OCI-LY3 (cell line): Measurements from ENCODE around the gene SYPL1.

ENCODE experiments used
- H2AFZ ChIP-seq: fragments of 200-600, 300-600 bp; shearing (Covaris generic); 2 replicates; pipeline ENCODE4 v1.6.0; 2014; ENCODE audit warnings: antibody characterized with exemption, low read depth, low read length
- H3K27ac ChIP-seq: fragments of 200-600, 300-600 bp; sonication (generic); 2 replicates; pipeline ENCODE4 v1.5.1; 2014; ENCODE audit warnings: mild to moderate bottlenecking, low read length, moderate library complexity, mixed read lengths
- H3K27me3 ChIP-seq: fragments of 200-600, 300-600 bp; sonication (generic); 2 replicates; pipeline ENCODE4 v1.6.1; 2014; ENCODE audit warnings: low read depth, low read length, mixed read lengths
- H3K36me3 ChIP-seq: fragments of 200-600, 300-600 bp; sonication (generic); replicated peaks from 2 replicates; pipeline ENCODE3; 2014; ENCODE audit warnings: low read depth, low read length, mixed read lengths
- H3K4me1 ChIP-seq: fragments of 300-600, 200-600 bp; sonication (generic); 2 replicates; pipeline ENCODE4 v1.6.1; 2014; ENCODE audit warnings: low read length, mixed read lengths
- H3K4me2 ChIP-seq: fragments of 200-600, 300-600 bp; sonication (generic); 2 replicates; pipeline ENCODE4 v1.6.1; 2014; ENCODE audit warnings: low read length, mixed read lengths
- H3K4me3 ChIP-seq: fragments of 300-600, 200-600 bp; sonication (generic); 2 replicates; pipeline ENCODE4 v1.5.1; 2014; ENCODE audit warnings: antibody characterized with exemption, mild to moderate bottlenecking, low read length, moderate library complexity
- H3K79me2 ChIP-seq: fragments of 300-600, 200-600 bp; shearing (Covaris generic); 2 replicates; pipeline ENCODE4 v1.6.1; 2014; ENCODE audit warnings: mild to moderate bottlenecking, low read length, mixed read lengths
- H3K9ac ChIP-seq: fragments of 300-600, 200-600 bp; shearing (Covaris generic); 2 replicates; pipeline ENCODE4 v1.6.0; 2014; ENCODE audit warnings: mild to moderate bottlenecking, low read length, moderate library complexity
- H3K9me3 ChIP-seq: fragments of 200-600, 300-600 bp; shearing (Covaris generic); 2 replicates; pipeline ENCODE4 v1.6.1; 2014; ENCODE audit warnings: low read length, mixed read lengths; ENCODE audit not compliant: insufficient read depth
- H4K20me1 ChIP-seq: fragments of 200-600, 300-600 bp; sonication (generic); 2 replicates; pipeline ENCODE4 v1.6.1; 2016; ENCODE audit warnings: low read length, mixed read lengths; ENCODE audit not compliant: insufficient read depth
- EZH2phosphoT487 ChIP-seq: fragments of 200-600 bp; shearing (Covaris generic); IDR thresholded peaks from 2 replicates; pipeline ENCODE4 v1.6.1; 2018; ENCODE audit warnings: antibody characterized with exemption, mixed run types, low read depth
- TF ChIP-seq, protein P1 (sequence below): fragments of 200-600, 300-600 bp; sonication (generic); IDR thresholded peaks from 2 replicates; pipeline ENCODE4 v1.5.1; 2014; ENCODE audit warnings: antibody characterized with exemption, low read length, low read depth

Gene SYPL1

GRCh38 chr7:106119719-106120118, 7.6 kb upstream of the SYPL1 start:
- Histone ChIP-seq H3K36me3 (no peaks in the 10 kb centered on the region), H3K9ac (no peak overlapping the region), H3K4me3 (no peak overlapping the region), H4K20me1 (no peaks in the 10 kb centered on the region), H3K27me3 (no peaks in the 10 kb centered on the region; the same call in 1 of the 2 replicates), H3K9me3 (no peaks in the 10 kb centered on the region), H3K4me1 (peaks cover 3% of the 10 kb centered on the region), H3K79me2 (no peaks in the 10 kb centered on the region), H3K4me2 (no peak overlapping the region), H2AFZ (no peak overlapping the region), H3K27ac (no peak overlapping the region)
- TF ChIP-seq, protein P1, sequence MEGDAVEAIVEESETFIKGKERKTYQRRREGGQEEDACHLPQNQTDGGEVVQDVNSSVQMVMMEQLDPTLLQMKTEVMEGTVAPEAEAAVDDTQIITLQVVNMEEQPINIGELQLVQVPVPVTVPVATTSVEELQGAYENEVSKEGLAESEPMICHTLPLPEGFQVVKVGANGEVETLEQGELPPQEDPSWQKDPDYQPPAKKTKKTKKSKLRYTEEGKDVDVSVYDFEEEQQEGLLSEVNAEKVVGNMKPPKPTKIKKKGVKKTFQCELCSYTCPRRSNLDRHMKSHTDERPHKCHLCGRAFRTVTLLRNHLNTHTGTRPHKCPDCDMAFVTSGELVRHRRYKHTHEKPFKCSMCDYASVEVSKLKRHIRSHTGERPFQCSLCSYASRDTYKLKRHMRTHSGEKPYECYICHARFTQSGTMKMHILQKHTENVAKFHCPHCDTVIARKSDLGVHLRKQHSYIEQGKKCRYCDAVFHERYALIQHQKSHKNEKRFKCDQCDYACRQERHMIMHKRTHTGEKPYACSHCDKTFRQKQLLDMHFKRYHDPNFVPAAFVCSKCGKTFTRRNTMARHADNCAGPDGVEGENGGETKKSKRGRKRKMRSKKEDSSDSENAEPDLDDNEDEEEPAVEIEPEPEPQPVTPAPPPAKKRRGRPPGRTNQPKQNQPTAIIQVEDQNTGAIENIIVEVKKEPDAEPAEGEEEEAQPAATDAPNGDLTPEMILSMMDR = no peak
- TF ChIP-seq EZH2phosphoT487 = no peak

- Histone ChIP-seq H3K36me3 (no peaks in the 10 kb centered on the region), H2AFZ (no peak overlapping the region), H3K79me2 (no peaks in the 10 kb centered on the region), H3K4me3 (no peak overlapping the region), H3K9ac (no peak overlapping the region), H3K4me2 (no peak overlapping the region), H3K9me3 (no peaks in the 10 kb centered on the region), H3K27me3 (no peaks in the 10 kb centered on the region; the same call in 1 of the 2 replicates), H4K20me1 (no peaks in the 10 kb centered on the region), H3K27ac (no peak overlapping the region), H3K4me1 (peaks cover 6% of the 10 kb centered on the region)
- TF ChIP-seq, protein P1 = no peak
- TF ChIP-seq EZH2phosphoT487 = no peak
Observed at GRCh38 chr7:106117786-106118544, 5.9 kb upstream of the SYPL1 start.

GRCh38 chr7:106116161-106116704, 4.1 kb upstream of the SYPL1 start:
- H3K4me3 ChIP-seq = no peak overlapping the region
- H3K9ac ChIP-seq = no peak overlapping the region
- H3K27ac ChIP-seq = no peak overlapping the region
- TF ChIP-seq, protein P1 = no peak
- no peak for TF ChIP-seq EZH2phosphoT487
- H4K20me1 ChIP-seq = peaks cover 1% of the 10 kb centered on the region; the same call in 1 of the 2 replicates
- H3K4me1 ChIP-seq = peaks cover 9% of the 10 kb centered on the region
- no peaks in the 10 kb centered on the region for H3K9me3 ChIP-seq
- no peaks in the 10 kb centered on the region for H3K27me3 ChIP-seq
- H3K79me2 ChIP-seq = peaks cover 8% of the 10 kb centered on the region
- H2AFZ ChIP-seq = no peak overlapping the region
- no peaks in the 10 kb centered on the region for H3K36me3 ChIP-seq
- H3K4me2 ChIP-seq = no peak overlapping the region

DNA sequence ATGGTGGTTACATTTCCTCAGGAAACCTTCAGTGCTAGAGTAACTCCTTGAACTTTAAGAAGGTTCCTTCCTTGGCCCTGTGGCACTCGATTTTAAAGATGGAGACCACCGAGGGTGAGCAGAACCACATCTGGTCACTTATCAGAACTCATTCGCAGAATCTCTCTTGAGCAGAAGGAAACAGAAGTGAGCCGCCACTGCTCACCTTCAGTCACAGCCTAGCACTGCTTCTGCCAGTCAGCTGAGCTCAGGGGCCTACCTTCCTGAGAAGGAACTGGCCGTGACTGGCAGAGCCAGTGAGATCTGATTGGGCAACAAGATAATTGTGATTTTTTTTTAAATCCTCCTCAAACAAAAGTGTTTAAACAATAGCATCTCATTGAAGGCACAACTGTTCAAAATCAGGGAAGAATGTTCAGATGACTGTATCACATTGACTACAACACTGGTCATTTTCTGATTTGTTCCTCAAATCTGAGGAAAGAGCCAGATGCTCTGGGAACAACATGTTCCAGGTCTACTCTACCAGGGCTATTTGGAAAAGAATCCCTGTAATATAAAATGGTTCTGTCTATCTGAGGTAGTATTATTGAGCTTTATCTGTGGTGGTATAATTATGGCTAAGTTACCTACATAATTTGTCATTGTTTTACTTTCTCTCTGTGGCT, 2.7 kb upstream of the SYPL1 start:
- Histone ChIP-seq H2AFZ (0 out of 2 replicates have a peak overlapping the region, but pooled peaks have one; percentile 8), H3K27me3 (no peaks in the 10 kb centered on the region), H3K9me3 (no peaks in the 10 kb centered on the region), H3K4me2 (no peak overlapping the region), H3K4me3 (no peak overlapping the region), H3K9ac (no peak overlapping the region), H3K27ac (no peak overlapping the region), H3K79me2 (peaks cover 22% of the 10 kb centered on the region), H3K4me1 (peaks cover 22% of the 10 kb centered on the region), H3K36me3 (peaks cover 6% of the 10 kb centered on the region), H4K20me1 (peaks cover 14% of the 10 kb centered on the region)
- no peak for TF ChIP-seq EZH2phosphoT487
- TF ChIP-seq, protein P1 = no peak
